Measurements from ENCODE around the gene VWC2L.

Gene VWC2L

DNA sequence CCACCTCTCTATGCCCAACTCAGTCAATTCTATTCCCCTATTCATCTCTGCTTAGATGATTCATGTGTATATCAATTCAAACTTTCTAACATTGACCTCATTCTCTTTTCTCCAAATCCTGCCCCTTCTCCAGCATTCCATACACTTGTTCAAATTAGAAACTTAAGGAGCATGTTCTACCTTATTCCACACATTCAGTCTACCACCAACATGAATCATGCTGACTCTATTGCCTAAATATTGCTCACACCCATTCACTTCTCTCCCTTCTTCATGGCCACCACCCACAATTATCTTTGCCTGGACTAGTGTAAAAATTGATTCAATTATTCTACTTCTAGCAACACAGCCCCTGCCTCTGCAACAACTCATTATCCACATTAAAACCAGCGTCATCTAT, 147.5 kb downstream of the VWC2L start:
- TF ChIP-seq, protein P1, sequence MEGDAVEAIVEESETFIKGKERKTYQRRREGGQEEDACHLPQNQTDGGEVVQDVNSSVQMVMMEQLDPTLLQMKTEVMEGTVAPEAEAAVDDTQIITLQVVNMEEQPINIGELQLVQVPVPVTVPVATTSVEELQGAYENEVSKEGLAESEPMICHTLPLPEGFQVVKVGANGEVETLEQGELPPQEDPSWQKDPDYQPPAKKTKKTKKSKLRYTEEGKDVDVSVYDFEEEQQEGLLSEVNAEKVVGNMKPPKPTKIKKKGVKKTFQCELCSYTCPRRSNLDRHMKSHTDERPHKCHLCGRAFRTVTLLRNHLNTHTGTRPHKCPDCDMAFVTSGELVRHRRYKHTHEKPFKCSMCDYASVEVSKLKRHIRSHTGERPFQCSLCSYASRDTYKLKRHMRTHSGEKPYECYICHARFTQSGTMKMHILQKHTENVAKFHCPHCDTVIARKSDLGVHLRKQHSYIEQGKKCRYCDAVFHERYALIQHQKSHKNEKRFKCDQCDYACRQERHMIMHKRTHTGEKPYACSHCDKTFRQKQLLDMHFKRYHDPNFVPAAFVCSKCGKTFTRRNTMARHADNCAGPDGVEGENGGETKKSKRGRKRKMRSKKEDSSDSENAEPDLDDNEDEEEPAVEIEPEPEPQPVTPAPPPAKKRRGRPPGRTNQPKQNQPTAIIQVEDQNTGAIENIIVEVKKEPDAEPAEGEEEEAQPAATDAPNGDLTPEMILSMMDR (IDR thresholded peaks at IDR 0.05): no peak

DNA sequence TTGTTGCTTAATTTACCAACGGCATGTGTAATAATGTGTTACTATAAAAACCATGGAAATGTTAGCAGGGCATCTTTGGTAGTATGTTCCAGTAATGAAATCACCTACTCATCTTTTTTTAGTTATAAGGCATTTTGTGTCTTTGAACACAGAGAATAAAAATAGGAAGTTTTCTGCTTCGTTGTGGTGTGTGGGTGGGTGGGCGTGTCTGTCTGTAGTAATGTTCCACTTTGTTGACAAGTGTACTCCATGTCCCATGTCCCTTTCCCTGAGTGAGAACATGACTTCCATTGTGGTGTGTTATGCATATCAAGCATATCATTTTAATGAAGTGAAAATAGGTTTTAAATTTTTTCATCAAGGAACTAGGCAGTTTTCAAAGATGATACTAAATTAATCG, 149.3 kb downstream of the VWC2L start:
- TF ChIP-seq, protein P1 (IDR thresholded peaks at IDR 0.05): no peak

DNA sequence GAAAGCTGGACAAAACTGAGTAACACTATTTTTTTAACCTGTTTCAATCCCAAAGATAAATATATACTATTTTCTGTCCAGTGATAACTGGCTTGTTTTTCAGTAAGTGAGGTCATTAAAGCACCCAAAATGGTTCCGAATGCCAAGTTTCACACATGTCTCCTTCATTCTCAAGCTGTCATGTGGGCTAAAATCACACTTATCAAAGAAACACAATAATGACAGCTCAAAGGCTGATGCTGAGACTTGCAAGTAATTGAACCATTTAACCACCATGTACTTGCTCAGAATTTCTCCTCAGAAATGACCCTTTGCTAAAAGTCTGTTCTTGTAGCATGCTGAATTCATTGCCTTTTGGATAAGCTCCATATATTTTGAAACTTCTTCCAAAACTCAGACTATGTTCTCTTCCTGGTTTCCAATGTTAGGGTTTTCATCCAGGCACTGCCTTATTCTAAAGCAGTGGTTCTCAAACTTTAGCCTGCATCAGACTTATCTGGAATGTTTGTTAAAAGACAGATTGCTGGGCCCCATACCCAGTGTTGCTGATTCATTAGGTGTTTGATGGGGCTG, 149.8 kb downstream of the VWC2L start:
- TF ChIP-seq, protein P1 (IDR thresholded peaks at IDR 0.05): no peak

DNA sequence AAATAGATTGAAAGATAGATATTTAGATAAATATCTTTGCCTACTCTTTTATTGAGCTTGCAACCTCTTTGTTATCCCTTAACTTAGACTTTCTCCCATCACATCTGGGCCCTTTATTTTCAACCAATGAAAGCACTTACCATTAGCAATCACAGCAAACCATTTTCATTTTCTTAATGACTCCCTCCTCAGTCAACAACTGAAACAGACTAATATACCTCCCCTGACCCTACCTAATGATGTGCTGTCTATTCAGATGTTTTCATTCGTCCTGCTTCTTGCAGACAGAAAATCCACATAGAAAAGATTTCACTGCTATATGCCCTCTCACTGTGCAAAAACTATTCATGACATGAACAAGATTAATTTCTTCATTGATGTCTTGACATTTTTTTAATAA, 154.4 kb downstream of the VWC2L start:
- TF ChIP-seq, protein P1 (IDR thresholded peaks at IDR 0.05): no peak

DNA sequence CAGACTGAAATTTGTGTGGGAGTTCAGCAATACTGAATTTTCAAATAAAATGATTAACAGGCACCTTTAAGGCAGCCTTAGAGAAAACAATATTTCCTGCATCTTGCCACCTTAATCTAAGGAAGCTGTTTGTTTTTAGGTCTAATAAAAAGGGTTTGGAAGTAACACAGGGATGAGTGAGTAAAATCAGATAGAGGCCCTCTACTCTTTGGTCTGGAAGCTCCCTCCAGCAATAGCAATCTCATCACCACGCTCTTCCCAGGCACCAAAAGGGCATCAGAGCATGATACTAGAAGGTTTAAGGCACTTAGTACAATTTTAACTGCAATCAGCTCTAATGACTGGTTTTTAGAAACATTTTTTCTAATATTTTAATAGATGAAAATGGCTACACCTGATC, 155.6 kb downstream of the VWC2L start:
- TF ChIP-seq, protein P1 (IDR thresholded peaks at IDR 0.05): no peak

DNA sequence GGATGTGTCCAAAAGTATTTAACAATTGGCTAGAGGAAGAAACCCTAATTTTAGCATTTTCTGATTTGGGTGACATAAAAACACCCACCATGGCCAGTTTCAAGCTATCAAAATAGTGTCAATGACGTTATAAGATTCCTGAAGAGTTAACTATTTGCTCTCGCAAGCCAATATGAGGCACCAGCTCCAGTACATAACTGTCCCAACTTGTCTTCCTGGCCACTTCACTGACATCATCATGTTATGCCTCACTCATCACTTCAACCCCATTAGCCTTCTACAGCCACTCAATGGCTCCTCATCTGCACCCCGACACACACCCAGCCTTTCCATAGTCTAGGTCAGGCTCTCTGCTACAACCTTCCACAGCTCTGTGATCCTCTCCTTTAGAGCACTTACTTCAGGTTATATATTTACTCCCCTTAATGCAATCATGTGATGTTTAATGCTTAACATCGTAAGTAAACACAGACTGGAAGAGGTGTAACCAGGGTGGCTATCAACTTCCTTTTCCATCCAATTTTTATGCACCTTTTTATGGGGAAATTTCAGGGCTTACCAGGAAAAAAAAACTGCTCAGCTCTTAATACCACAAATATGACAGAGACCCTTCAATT, 158.7 kb downstream of the VWC2L start:
- TF ChIP-seq, protein P1 (IDR thresholded peaks at IDR 0.05): no peak

DNA sequence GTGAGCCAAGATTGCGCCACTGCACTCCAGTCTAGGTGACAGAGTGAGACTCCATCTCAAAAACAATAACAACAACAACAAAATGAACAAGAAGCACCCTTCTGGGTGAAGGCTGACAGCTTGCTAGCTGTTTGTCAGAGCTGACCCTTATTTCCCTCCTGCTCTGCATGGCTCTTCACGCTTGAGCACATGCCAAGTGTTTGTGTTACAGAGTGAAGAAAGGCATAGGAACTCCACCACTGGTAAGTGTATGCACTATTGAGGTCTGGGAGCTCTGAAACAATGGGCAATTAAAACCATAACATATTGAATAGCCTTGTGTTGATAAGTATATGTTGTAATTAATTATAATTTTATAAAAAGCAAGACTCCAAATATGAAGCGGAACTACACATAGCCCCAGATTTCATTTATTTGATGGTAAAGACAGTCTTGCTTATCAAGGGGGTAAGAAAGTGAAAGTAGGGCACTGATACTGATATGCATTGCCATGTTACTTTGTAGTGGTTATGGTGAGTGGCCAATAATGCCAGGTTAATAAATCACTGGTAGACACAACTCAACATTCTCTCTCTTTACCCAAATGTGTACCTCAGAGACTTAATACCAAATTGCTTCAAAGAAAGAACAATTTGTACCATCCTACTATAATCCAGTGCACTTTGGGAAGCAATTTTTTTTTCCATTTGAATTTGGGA, 163.4 kb downstream of the VWC2L start:
- TF ChIP-seq, protein P1 (IDR thresholded peaks at IDR 0.05): no peak

Measured in LNCAP (cell line).